ENCODE measurements around the gene FEM1A.

The FEM1A gene

GRCh38 chr19:4847190-4847973, 55.8 kb downstream of the FEM1A start:
- no peak for DNase-seq (ENCODE audit: low read depth, low spot score)

GRCh38 chr19:4849019-4849418, 57.5 kb downstream of the FEM1A start:
- no peak for DNase-seq (ENCODE audit: low read depth, low spot score)

Measured in iPS DF 19.7 (cell line).